GM15510 (cell line): ENCODE measurements around the gene SIRT3.
"Not testable (repeated sequence)": the region's sequence is repeated elsewhere in the genome, so short reads cannot be mapped to it uniquely, and the experiment has no call there.

Experiments used
- POLR2A ChIP-seq: IDR thresholded peaks from 3 replicates; pipeline ENCODE4 v1.6.1; 2011; ENCODE audit warnings: borderline replicate concordance; ENCODE audit not compliant: insufficient read length; ENCODE audit errors: extremely low read depth

SIRT3 gene

GRCh38 chr11:192674-193128 is 43.4 kb downstream of the SIRT3 start, which contains the start of gene SCGB1C1:
Gene SCGB1C1, plus strand, starts transcription at chr11:193078. Its CDS starts 22 bp downstream, at chr11:193100.
- TF ChIP-seq POLR2A, result not testable (repeated sequence)
